HL-60 (cell line): ENCODE data around the gene ARHGAP24.
"Not testable (repeated sequence)": the region's sequence is repeated elsewhere in the genome, so short reads cannot be mapped to it uniquely, and the experiment has no call there.

Experiments
- DNase-seq, 2 experiments: peaks; one replicate each; pipeline ENCODE4 v3.0.0-alpha.2; 2010 to 2020; ENCODE audit warnings: low read depth in 1 of 2, low spot score in 1 of 2
- H3K27ac ChIP-seq: fragments of 250-450 bp; sonication (Bioruptor Pico); replicated peaks from 2 replicates; pipeline ENCODE4 v1.5.1; 2020; ENCODE audit warnings: mild to moderate bottlenecking, moderate library complexity
- H3K27me3 ChIP-seq: fragments of 250-450 bp; sonication (Bioruptor Pico); 2 replicates; pipeline ENCODE4 v1.5.1; 2021; ENCODE audit warnings: mild to moderate bottlenecking, moderate library complexity; ENCODE audit not compliant: insufficient read depth, poor library complexity, severe bottlenecking
- H3K4me3 ChIP-seq: replicated peaks from 2 replicates; pipeline ENCODE4 v1.5.1; 2011; ENCODE audit warnings: mild to moderate bottlenecking, control low read depth, low read length; ENCODE audit not compliant: insufficient read depth
- GABPA ChIP-seq: IDR thresholded peaks from 2 replicates; pipeline ENCODE4 v1.6.1; 2012; ENCODE audit warnings: low read depth
- POLR2AphosphoS5 ChIP-seq: IDR thresholded peaks from 2 replicates; pipeline ENCODE4 v1.6.1; 2012; ENCODE audit warnings: low read depth
- SPI1 ChIP-seq: IDR thresholded peaks from 2 replicates; pipeline ENCODE4 v1.6.1; 2012; ENCODE audit warnings: low read depth, mild to moderate bottlenecking, borderline replicate concordance
- TF ChIP-seq, protein P1 (sequence below): IDR thresholded peaks from one replicate; pipeline ENCODE4 v1.5.1; 2011; ENCODE audit warnings: low read length, control low read depth, inconsistent platforms; ENCODE audit not compliant: insufficient read depth
- TF ChIP-seq, protein P2 (sequence below): IDR thresholded peaks from 2 replicates; pipeline ENCODE4 v1.6.1; 2012; ENCODE audit warnings: low read depth; ENCODE audit not compliant: insufficient replicate concordance

Gene ARHGAP24

DNA sequence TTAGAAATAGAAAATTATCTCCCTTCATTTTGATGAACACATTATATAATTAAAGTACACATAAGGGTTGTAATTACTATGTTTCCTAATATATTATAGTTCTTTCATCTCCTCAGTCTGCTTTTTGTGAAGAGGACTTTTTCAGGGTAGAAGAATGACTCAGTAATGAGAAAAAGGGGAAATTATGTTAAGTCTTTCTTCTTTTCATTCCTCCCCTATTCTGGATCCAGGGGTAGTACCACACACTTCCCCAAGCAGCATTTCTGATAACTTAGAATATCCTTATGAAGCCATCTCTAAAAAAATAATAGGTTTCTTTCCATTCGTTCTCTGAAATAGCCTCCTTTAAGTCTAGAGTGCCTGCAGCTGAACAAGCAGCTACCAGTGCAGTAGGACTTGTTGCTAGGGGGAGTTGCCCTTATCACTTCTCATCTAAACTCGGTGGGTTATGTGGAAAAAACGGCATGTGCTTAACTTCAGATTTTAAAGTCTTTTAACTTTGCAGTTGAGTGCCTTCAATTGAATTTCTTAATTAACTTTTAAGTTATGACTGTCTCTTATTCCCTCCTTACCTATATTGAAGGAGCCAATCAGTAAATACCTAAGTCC is 184.8 kb downstream of the ARHGAP24 start:
- Histone ChIP-seq H3K27ac (peak overlapping the region; percentile 61), H3K27me3 (no peaks in the 10 kb centered on the region), H3K4me3 (no peak overlapping the region)
- peak in 1 of 2 experiments; percentile 21 for DNase-seq
- no peak for TF ChIP-seq POLR2AphosphoS5
- peak; percentile 39; the same call in 1 of the 2 replicates for TF ChIP-seq SPI1
- no peak for TF ChIP-seq GABPA

DNA sequence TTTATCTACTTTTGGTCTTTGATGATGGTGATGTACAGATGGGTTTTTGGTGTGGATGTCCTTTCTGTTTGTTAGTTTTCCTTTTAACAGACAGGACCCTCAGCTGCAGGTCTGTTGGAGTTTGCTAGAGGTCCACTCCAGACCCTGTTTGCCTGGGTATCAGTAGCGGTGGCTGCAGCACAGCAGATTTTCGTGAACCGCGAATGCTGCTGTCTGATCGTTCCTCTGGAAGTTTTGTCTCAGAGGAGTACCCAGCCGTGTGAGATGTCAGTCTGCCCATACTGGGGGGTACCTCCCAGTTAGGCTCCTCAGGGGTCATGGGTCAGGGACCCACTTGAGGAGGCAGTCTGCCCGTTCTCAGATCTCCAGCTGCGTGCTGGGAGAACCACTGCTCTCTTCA is 191.7 kb downstream of the ARHGAP24 start:
- H3K27ac ChIP-seq, H3K4me3 ChIP-seq, DNase-seq, H3K27me3 ChIP-seq: not testable (repeated sequence)

DNA sequence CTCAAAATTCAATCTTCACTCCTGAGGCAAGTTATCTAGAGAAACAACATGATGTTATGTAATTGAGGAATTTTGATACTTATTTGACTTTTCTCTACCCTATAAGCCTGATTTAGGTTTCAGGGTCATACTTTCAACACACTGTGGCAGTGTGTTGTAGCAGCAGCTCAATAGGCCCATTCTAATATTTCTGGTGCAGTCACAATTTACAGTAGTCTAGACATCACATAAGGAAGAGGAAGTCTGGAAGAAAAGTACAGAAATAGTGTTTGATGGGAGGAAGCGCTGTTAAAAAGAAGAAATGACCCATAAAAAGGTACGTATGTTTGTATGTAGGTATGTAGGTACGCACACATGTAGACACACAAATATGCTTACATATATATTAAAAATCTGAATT is 194.3 kb downstream of the ARHGAP24 start:
- TF ChIP-seq, protein P1, sequence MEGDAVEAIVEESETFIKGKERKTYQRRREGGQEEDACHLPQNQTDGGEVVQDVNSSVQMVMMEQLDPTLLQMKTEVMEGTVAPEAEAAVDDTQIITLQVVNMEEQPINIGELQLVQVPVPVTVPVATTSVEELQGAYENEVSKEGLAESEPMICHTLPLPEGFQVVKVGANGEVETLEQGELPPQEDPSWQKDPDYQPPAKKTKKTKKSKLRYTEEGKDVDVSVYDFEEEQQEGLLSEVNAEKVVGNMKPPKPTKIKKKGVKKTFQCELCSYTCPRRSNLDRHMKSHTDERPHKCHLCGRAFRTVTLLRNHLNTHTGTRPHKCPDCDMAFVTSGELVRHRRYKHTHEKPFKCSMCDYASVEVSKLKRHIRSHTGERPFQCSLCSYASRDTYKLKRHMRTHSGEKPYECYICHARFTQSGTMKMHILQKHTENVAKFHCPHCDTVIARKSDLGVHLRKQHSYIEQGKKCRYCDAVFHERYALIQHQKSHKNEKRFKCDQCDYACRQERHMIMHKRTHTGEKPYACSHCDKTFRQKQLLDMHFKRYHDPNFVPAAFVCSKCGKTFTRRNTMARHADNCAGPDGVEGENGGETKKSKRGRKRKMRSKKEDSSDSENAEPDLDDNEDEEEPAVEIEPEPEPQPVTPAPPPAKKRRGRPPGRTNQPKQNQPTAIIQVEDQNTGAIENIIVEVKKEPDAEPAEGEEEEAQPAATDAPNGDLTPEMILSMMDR = no peak
- TF ChIP-seq SPI1 = peak; percentile 78
- TF ChIP-seq POLR2AphosphoS5 = no peak
- H3K27ac ChIP-seq = no peak overlapping the region

DNA sequence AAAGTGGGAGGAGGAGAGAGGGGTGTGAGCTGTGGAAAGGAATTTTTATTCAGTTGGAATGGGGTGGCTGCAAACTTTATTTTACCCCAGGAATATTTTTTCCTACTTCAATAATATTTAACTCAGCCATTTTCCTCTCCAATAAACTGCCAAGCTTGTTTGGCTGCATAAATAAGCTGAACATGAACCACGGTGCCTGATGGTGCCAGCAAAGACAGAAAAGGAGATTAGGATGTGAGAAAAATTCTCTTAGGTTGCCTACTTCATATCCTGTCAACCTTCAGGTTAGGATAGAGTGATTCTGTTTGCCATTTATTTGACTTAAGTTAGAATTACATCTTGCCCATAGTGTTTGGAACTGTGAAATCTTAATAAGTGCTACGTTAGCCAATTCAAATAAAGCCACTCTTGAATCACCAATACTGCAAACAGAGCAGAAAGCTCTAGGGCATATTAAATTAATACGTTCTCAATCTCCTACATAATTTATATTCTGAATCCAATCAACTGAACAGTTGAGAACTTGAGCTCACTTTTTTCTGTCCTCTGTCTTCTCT is 195.1 kb downstream of the ARHGAP24 start:
- no peak for DNase-seq
- TF ChIP-seq, protein P1 = no peak
- TF ChIP-seq GABPA = no peak
- no peak for TF ChIP-seq POLR2AphosphoS5
- TF ChIP-seq SPI1 = no peak
- TF ChIP-seq, protein P2, sequence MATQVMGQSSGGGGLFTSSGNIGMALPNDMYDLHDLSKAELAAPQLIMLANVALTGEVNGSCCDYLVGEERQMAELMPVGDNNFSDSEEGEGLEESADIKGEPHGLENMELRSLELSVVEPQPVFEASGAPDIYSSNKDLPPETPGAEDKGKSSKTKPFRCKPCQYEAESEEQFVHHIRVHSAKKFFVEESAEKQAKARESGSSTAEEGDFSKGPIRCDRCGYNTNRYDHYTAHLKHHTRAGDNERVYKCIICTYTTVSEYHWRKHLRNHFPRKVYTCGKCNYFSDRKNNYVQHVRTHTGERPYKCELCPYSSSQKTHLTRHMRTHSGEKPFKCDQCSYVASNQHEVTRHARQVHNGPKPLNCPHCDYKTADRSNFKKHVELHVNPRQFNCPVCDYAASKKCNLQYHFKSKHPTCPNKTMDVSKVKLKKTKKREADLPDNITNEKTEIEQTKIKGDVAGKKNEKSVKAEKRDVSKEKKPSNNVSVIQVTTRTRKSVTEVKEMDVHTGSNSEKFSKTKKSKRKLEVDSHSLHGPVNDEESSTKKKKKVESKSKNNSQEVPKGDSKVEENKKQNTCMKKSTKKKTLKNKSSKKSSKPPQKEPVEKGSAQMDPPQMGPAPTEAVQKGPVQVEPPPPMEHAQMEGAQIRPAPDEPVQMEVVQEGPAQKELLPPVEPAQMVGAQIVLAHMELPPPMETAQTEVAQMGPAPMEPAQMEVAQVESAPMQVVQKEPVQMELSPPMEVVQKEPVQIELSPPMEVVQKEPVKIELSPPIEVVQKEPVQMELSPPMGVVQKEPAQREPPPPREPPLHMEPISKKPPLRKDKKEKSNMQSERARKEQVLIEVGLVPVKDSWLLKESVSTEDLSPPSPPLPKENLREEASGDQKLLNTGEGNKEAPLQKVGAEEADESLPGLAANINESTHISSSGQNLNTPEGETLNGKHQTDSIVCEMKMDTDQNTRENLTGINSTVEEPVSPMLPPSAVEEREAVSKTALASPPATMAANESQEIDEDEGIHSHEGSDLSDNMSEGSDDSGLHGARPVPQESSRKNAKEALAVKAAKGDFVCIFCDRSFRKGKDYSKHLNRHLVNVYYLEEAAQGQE = no peak
- Histone ChIP-seq H3K4me3 (no peak overlapping the region), H3K27me3 (no peaks in the 10 kb centered on the region), H3K27ac (no peak overlapping the region)

More for the DNA sequence above, 194.3 kb downstream of the ARHGAP24 start:
- Histone ChIP-seq H3K4me3 (no peak overlapping the region), H3K27me3 (no peaks in the 10 kb centered on the region)
- peak; percentile 40 to 42 for DNase-seq

DNA sequence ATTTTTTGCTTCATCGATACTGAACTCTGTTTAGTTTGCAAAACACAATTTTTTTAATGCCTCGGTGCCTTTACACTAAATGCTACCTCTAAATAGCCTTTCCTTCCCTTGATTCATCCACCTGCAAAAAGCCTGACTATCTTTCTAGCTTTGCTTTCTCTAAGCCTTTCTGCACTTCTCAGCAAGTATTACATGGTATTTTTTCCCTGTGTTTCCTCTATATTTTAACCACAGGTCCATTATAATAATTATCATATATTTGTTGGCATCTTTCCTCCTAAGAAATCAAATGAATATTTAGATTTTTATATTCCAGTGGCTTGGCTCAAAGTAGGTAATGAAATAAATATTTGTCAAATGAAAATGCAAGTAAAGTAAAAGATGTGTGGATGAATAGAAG is 196.2 kb downstream of the ARHGAP24 start:
- TF ChIP-seq, protein P2 = no peak
- no peaks in the 10 kb centered on the region for H3K27me3 ChIP-seq
- peak overlapping the region; percentile 46; the same call in 1 of the 2 replicates for H3K27ac ChIP-seq
- no peak overlapping the region for H3K4me3 ChIP-seq
- DNase-seq = no peak
